ENCODE data around the gene UBE2G1.
"Not testable (repeated sequence)": the region's sequence is repeated elsewhere in the genome, so short reads cannot be mapped to it uniquely, and the experiment has no call there.

Gene UBE2G1

DNA sequence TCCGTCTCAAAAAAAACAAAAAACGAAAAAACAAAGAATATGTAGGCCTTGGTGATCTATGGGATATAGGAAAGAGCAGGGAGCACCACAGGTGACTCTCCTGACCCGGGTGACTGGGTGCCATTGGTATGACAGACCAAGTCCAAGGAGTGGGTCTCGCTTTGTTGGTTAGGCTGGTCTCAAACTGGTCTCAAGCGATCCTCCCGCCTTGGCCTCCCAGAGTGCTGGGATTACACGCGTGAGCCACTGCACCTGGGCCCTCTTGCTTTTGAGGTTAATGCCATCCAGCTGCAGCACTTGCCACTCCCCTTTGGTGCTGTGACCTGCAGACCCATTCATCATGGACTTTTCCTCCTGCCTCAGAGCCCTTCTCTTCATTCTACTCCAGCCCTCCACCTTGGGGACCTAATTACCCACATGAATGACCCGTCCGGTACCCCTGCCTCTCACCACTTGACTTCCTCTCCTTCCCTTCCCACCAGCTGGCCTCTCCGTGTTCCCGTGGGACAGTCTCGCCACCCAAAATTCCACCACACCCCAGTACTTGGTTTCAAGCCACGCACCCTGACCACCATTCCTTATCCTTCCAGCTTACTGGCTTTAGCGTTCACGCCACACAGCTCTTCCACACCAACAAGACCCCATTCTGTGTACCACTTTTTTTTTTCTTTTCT, 3.2 kb upstream of the UBE2G1 start:
- no peak for TF ChIP-seq CTCF (IDR thresholded peaks at IDR 0.05; ENCODE audit: low read depth, low read length)
- DNase-seq (ENCODE audit: extremely low read depth, low read depth): no peak

- no peak for TF ChIP-seq CTCF (IDR thresholded peaks at IDR 0.05; ENCODE audit: low read depth, low read length)
- no peak for DNase-seq (ENCODE audit: extremely low read depth, low read depth)
Observed at GRCh38 chr17:4368341-4368740, 1.9 kb upstream of the UBE2G1 start.

DNA sequence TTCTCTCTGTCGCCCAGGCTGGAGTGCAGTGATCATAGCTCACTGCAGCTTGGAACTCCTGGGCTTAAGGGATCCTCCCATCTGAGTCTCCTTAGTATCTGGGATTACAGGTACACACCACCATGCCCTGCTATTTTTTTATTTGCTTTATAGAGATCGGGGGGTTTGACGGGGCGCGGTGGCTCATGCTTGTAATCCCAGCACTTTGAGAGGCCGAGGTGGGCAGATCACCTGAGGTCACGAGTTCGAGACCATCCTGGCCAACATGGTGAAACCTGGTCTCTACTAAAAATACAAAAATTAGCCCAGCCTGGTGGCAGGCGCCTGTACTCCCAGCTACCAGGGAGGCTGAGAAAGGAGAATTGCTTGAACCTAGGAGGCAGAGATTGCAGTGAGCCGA, 702 bp upstream of the UBE2G1 start:
- not testable (repeated sequence) for DNase-seq (ENCODE audit: extremely low read depth, low read depth)

DNA sequence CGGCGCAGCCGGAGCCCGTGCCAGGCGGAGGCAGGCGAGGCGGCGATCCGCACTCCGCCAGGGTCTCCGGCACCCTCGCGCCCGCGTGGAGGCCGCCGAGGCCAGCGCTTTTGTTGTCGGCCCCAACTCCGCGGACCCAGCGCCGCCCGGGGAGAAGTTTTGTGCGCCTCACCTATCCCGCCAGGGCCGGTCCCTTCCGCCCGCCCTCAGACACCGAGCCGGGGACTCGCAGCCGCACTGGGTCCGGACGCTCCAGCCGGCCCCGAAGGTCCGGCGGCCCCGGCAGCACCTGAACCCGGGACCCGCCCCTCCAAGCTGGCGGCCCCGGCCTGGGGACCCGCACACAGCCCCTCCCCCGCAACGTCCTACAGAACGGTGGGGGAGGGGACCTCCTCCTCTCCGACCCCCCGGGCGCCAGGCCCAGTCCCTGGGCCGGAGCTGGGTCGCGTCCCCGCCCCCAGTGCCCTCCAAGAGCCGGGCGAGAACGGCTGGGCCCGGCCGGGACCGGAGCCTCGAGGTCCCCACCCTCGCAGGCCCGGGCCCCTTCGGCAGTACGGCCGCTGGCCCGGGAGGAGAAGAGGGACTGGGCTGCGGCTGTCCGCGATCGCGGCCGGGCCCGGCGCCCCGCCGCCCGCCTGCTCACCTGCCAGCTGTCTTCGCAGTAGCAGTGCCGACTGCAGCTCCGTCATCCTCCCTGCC, 698 bp downstream of the UBE2G1 start:
- no peak for DNase-seq (ENCODE audit: extremely low read depth, low read depth)
- TF ChIP-seq CTCF (IDR thresholded peaks at IDR 0.05; ENCODE audit: low read depth, low read length): no peak

- DNase-seq (ENCODE audit: extremely low read depth, low read depth): peak; percentile 77
Observed at GRCh38 chr17:4365103-4365627, 1.3 kb downstream of the UBE2G1 start.

DNA sequence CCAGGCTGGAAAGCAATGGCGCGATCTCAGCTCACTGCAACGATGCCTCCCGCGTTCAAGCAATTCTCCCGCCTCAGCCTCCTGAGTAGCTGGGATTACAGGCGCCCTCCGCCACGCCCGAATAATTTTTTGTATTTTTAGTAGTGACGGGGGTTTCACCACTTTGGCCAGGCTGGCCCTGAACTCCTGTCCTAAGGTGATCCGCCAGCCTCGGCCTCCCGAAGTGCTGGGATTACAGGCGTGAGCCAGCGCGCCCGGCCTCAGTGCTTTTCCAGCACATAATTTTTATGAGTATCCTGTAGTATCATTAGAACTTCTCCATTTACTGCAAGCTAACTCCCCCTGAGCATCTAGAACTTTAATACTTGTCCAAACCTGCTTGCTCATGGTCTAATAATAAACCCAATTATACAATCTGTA, 1.8 kb downstream of the UBE2G1 start:
- no peak for TF ChIP-seq CTCF (IDR thresholded peaks at IDR 0.05; ENCODE audit: low read depth, low read length)
- no peak for DNase-seq (ENCODE audit: extremely low read depth, low read depth)

More at GRCh38 chr17:4365103-4365627, 1.3 kb downstream of the UBE2G1 start:
- no peak for TF ChIP-seq CTCF (IDR thresholded peaks at IDR 0.05; ENCODE audit: low read depth, low read length)

- no peak for DNase-seq (ENCODE audit: extremely low read depth, low read depth)
- no peak; the same call in 1 of the 2 replicates for TF ChIP-seq CTCF (IDR thresholded peaks at IDR 0.05; ENCODE audit: low read depth, low read length)
Observed at GRCh38 chr17:4362141-4362540, 4.3 kb downstream of the UBE2G1 start.

Data from AG09319 (cell line).